Smooth muscle cell (in vitro differentiated cells): ENCODE measurements around the gene THEM4. TPM values are rescaled to one million over a fixed set of nuclear protein-coding genes. Genes with fewer than 3 reads are reported as not detected.

Experiments
- DNase-seq: peaks from one replicate; lab custom pipeline; 2025; ENCODE audit not compliant: unreplicated experiment; lab: John Stamatoyannopoulos, UW
- H2AFZ ChIP-seq: fragments of 200-600 bp; sonication (generic); 2 replicates; pipeline ENCODE4 v1.6.0; 2016; ENCODE audit warnings: antibody characterized with exemption, low read depth, mild to moderate bottlenecking
- H3F3A ChIP-seq: fragments of 200-600 bp; sonication (generic); 2 replicates; pipeline ENCODE4 v1.6.0; 2017; ENCODE audit warnings: antibody characterized with exemption, low read depth
- H3K27ac ChIP-seq: fragments of 200-600 bp; sonication (generic); 2 replicates; pipeline ENCODE4 v1.5.1; 2016; ENCODE audit warnings: low read depth, mild to moderate bottlenecking
- H3K27me3 ChIP-seq: fragments of 200-600 bp; sonication (generic); 2 replicates; pipeline ENCODE4 v1.6.1; 2016; ENCODE audit warnings: low read depth, mild to moderate bottlenecking
- H3K36me3 ChIP-seq: fragments of 200-600 bp; sonication (generic); 2 replicates; pipeline ENCODE4 v1.5.1; 2016; ENCODE audit warnings: low read depth
- H3K4me1 ChIP-seq: fragments of 200-600 bp; sonication (generic); 2 replicates; pipeline ENCODE4 v1.5.1; 2016; ENCODE audit warnings: low read depth
- H3K4me2 ChIP-seq: fragments of 200-600 bp; sonication (generic); 2 replicates; pipeline ENCODE4 v1.6.0; 2016; ENCODE audit warnings: mild to moderate bottlenecking
- H3K4me3 ChIP-seq: fragments of 200-600 bp; sonication (generic); 2 replicates; pipeline ENCODE4 v1.5.1; 2016; ENCODE audit warnings: mild to moderate bottlenecking
- H3K79me2 ChIP-seq: fragments of 200-600 bp; sonication (generic); 2 replicates; pipeline ENCODE4 v1.6.0; 2016; ENCODE audit warnings: low read depth, mild to moderate bottlenecking
- H3K9ac ChIP-seq: fragments of 200-600 bp; sonication (generic); 2 replicates; pipeline ENCODE4 v1.6.0; 2016; ENCODE audit warnings: low read depth
- H3K9me3 ChIP-seq: fragments of 200-600 bp; sonication (generic); replicated peaks from 2 replicates; pipeline ENCODE4 v1.5.1; 2016; ENCODE audit warnings: low read depth
- H4K20me1 ChIP-seq: fragments of 200-600 bp; sonication (generic); 2 replicates; pipeline ENCODE4 v1.6.0; 2016; ENCODE audit warnings: low read depth
- CTCF ChIP-seq: fragments of 200-600 bp; sonication (generic); IDR thresholded peaks from 2 replicates; pipeline ENCODE4 v1.5.1; 2017; ENCODE audit warnings: borderline replicate concordance, mild to moderate bottlenecking, antibody characterized with exemption; ENCODE audit not compliant: insufficient read depth, poor library complexity, severe bottlenecking
- WGBS: methylation state at CpG from one replicate; pipeline ENCODE4 v1.1.7; 2016; ENCODE audit warnings: low lambda C conversion rate; 5-methylcytosine and 5-hydroxymethylcytosine counted together
- polyA plus RNA-seq: library from polyadenylated mRNA; unstranded; fragments of >200 nt; fragmentation: Nextera tagmentation; extraction: Ambion mirVana; gene quantifications from 2 replicates; pipeline ENCODE4 v1.2.1, GENCODE V29; 2016
- total RNA-seq: library from RNA; depleted of rRNA; stranded (reverse); fragments of >200 nt; gene quantifications from 2 replicates; pipeline ENCODE4 v1.2.3, GENCODE V29; 2014

THEM4 gene
- total and polyA plus RNA-seq, 2 experiments from 2014 or later: 14.4 to 15.9 TPM

- Histone ChIP-seq H2AFZ (no peak overlapping the region), H3K9ac (no peak overlapping the region), H3K4me2 (no peak overlapping the region), H3K36me3 (no peaks in the 10 kb centered on the region), H3F3A (no peaks in the 10 kb centered on the region), H3K79me2 (no peaks in the 10 kb centered on the region), H3K9me3 (no peaks in the 10 kb centered on the region), H3K27ac (no peak overlapping the region), H3K4me1 (no peaks in the 10 kb centered on the region), H3K4me3 (peak overlapping the region; percentile 36), H4K20me1 (no peaks in the 10 kb centered on the region), H3K27me3 (no peaks in the 10 kb centered on the region)
- no peak for TF ChIP-seq CTCF
- DNase-seq: no peak
- WGBS: 73% methylated on average over 7 of the region's 7 CpGs
These were observed 44.2 kb upstream of the THEM4 start for GRCh38 chr1:151953409-151954094.

- no peaks in the 10 kb centered on the region for H3K9me3 ChIP-seq
- no peak overlapping the region for H3K4me2 ChIP-seq
- H3K4me1 ChIP-seq: no peaks in the 10 kb centered on the region
- no peak for TF ChIP-seq CTCF
- no peaks in the 10 kb centered on the region for H3K36me3 ChIP-seq
- H3K27me3 ChIP-seq: no peaks in the 10 kb centered on the region
- no peaks in the 10 kb centered on the region for H4K20me1 ChIP-seq
- no peak overlapping the region for H3K27ac ChIP-seq
- H2AFZ ChIP-seq: no peak overlapping the region
- H3K9ac ChIP-seq: no peak overlapping the region
- H3F3A ChIP-seq: no peaks in the 10 kb centered on the region
- no peak for DNase-seq
- H3K79me2 ChIP-seq: no peaks in the 10 kb centered on the region
- H3K4me3 ChIP-seq: peak overlapping the region; percentile 36
- WGBS: 76% methylated on average over 1 of the region's 1 CpG
These were observed 43.5 kb upstream of the THEM4 start for GRCh38 chr1:151952811-151953210.

DNA sequence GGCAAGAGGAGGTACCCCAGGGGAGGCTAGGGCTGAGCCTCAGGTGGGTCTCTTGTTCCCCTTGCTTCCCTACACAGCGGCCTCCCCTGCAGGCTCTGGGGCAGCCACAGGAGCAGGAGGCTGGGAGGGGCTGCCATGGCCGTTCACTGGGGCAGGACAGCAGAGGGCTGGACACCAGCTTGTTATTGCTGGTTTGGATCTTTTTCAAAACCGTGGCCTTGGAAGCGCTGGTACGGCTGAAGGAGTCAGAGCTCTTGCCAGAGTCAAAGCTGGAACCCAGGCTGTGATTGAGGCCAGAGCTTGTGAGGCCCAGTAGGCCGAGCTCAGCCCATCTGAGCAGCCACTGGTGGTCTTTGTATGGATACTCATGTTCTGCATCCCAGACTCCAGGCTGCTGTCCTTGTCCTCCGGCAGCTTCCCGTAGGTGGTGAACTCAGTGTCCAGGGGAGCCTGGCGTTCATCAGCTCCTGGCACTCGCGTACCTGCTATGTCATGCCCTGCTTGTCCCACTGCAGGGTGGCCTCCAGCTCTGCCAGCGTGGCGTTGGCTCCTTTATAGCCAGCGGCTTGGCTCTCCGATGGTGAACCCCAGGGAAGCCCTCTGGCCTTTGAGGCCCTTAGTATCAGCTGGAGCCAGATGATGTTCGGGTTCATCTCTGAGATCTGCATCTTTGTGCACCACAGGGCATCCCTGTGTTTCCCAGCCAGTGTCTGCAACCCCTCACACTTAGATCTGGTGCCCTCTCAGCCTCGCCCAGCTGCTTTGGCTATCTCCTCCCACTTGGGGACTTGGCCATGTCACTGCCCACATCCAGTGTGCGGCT is 40.3 kb upstream of the THEM4 start:
- H3K9me3 ChIP-seq: no peaks in the 10 kb centered on the region
- no peaks in the 10 kb centered on the region for H3K79me2 ChIP-seq
- no peak for TF ChIP-seq CTCF

More for the DNA sequence above, 40.3 kb upstream of the THEM4 start:
- DNase-seq: no peak
- Histone ChIP-seq H3K36me3 (no peaks in the 10 kb centered on the region), H3K27ac (no peak overlapping the region), H3K4me1 (no peaks in the 10 kb centered on the region), H2AFZ (no peak overlapping the region), H3K4me2 (no peak overlapping the region), H3F3A (no peaks in the 10 kb centered on the region), H4K20me1 (no peaks in the 10 kb centered on the region), H3K9ac (no peak overlapping the region), H3K4me3 (no peak overlapping the region), H3K27me3 (no peaks in the 10 kb centered on the region)
- 97% methylated on average over 18 of the region's 18 CpGs for WGBS
